Right lobe of liver (tissue), 4 donors: ENCODE results near the gene PCED1A.
"Not testable (repeated sequence)": the region's sequence is repeated elsewhere in the genome, so short reads cannot be mapped to it uniquely, and the experiment has no call there.

Source experiments
- CTCF ChIP-seq, 4 donors: fragments of 200-600 bp in 3 of 4; fragments of 450-650 bp in 1 of 4; IDR thresholded peaks; one replicate each; pipeline versions ENCODE4 v1.5.1 to v1.8.0; 2016 to 2022; ENCODE audit warnings: antibody characterized with exemption in 4 of 4, mild to moderate bottlenecking in 2 of 4
- POLR2A ChIP-seq: fragments of 450-650 bp; IDR thresholded peaks from one replicate; pipeline ENCODE4 v1.6.1; 2017; ENCODE audit warnings: antibody characterized with exemption, mild to moderate bottlenecking
- donor health status: DM: no; HTN: no; CAD: no.
- donor health status: DM: no; HTN: no; CAD: no.
- donor health status: DM: no; HTN: yes; CAD: no.

GRCh38 chr20:2831206-2831605 lies 9.2 kb downstream of the PCED1A start:
- not testable (repeated sequence) for TF ChIP-seq CTCF (IDR thresholded peaks at IDR 0.05); POLR2A
